Upper lobe of left lung (tissue), 4 donors: ENCODE measurements around the gene OR52B2.

Experiments used
- CTCF ChIP-seq, 6 experiments: fragments of 450-650 bp in 4 of 6; fragments of 200-600 bp in 2 of 6; sonication (generic) in 2 of 6; IDR thresholded peaks; one replicate each; pipeline ENCODE4 v1.5.1; 2016 to 2019; ENCODE audit warnings: antibody characterized with exemption in 6 of 6
- EP300 ChIP-seq, 4 donors: sonication (generic); formaldehyde crosslinking; IDR thresholded peaks; one replicate each; pipeline ENCODE4 v1.5.1; 2017; ENCODE audit warnings: antibody characterized with exemption in 4 of 4, control low read depth in 2 of 4

- TF ChIP-seq EP300 (IDR thresholded peaks at IDR 0.05) (no peak), CTCF (IDR thresholded peaks at IDR 0.05) (no peak)
These were observed 45.9 kb downstream of the OR52B2 start for GRCh38 chr11:6124245-6124644.
